Activated CD4-positive, alpha-beta memory T cell treated with anti-CD3 and anti-CD28 coated beads, Interleukin-2, amount 10 ng/mL, durations not matched to agents 7 days and 5 days (primary cell): Measurements from ENCODE around the gene PTPRE. TPM values are rescaled to one million over a fixed set of nuclear protein-coding genes. Genes with fewer than 3 reads are reported as not detected.

Experiments used
- CTCF ChIA-PET: fragments of 350-600 bp; sonication (Branson Sonifier 250); formaldehyde crosslinking; loops from one replicate; lab custom pipeline; 2021; ENCODE audit warnings: antibody characterized with exemption, inconsistent platforms; lab: Charles Lee
- POLR2A ChIA-PET: fragments of 350-600 bp; sonication (Branson Sonifier 250); formaldehyde crosslinking; loops from one replicate; lab custom pipeline; 2021; ENCODE audit warnings: antibody characterized with exemption; lab: Charles Lee
- DNase-seq: peaks from one replicate; pipeline ENCODE4 v3.0.0-alpha.2; 2020
- H3K27ac Mint-ChIP-seq: one replicate; pipeline ENCODE4 v1.8.0; 2021; ENCODE audit warnings: mild to moderate bottlenecking, mixed read lengths
- H3K27me3 Mint-ChIP-seq: one replicate; pipeline ENCODE4 v1.8.0; 2021; ENCODE audit warnings: mixed read lengths
- H3K36me3 Mint-ChIP-seq: one replicate; pipeline ENCODE4 v1.8.0; 2021; ENCODE audit warnings: low read depth, mixed read lengths
- H3K4me1 Mint-ChIP-seq: one replicate; pipeline ENCODE4 v1.8.0; 2021; ENCODE audit warnings: mixed read lengths
- H3K4me3 Mint-ChIP-seq: one replicate; pipeline ENCODE4 v1.8.0; 2021; ENCODE audit warnings: mild to moderate bottlenecking, mixed read lengths
- H3K9me3 Mint-ChIP-seq: one replicate; pipeline ENCODE4 v1.8.0; 2021; ENCODE audit warnings: mixed read lengths
- total RNA-seq, 2 experiments: library from RNA; stranded (reverse); gene quantifications; one replicate each; pipeline ENCODE4 v1.2.3, GENCODE V29; 2021

The PTPRE gene
- total RNA-seq, 2 experiments from 2014 or later: 29.2 to 30.6 TPM

DNA sequence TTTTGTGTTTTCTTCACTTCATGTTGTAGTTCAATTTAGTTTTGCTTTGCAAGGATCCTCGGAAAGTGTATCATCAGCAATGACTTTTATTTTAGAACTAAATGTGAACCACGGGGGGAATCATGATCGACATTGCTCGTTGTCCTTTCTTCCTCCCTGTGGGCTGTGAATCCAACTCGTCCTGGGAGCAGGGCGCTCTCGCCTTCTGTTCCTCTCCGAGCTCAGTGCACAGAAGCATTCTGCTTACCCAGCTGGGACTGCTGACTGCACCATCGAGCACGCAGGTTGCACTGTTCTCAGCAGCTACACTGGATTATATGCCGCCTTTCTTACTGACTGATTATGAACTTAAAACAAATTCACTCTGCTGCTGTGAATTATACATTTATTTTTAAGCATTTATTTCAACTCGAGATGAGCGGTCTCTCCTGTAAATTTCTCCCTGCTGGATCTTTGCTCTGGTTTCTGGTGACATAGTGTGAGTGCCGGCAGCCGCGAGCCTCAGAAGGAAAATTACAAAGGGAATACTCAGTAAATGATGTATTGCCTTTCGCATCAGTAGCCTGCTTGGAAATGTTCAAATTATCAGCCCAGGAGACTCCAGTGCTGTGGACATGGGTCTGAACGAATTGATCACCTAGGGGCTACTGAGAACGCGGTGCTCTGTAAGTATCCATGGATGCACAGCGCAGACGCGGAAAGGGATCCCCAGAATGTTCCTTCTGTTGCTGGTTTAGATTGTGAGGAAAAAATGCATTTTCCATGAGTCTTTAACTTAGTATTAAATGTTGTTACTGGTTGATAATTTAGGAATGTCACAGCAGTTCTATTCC, 92.6 kb downstream of the PTPRE start:
- H3K4me3 Mint-ChIP-seq: no peak overlapping the region
- H3K9me3 Mint-ChIP-seq: no peaks in the 10 kb centered on the region
- ChIA-PET POLR2A (no interaction called here), CTCF (interaction anchor here (1.0 to 1.1 kb wide), 2 partner anchors 12 to 35 kb away, joined by 4 to 6 read pairs; no protein-coding TSS in a partner anchor)
- H3K36me3 Mint-ChIP-seq: no peaks in the 10 kb centered on the region
- H3K27ac Mint-ChIP-seq: no peak overlapping the region
- H3K27me3 Mint-ChIP-seq: peaks cover 40% of the 10 kb centered on the region
- H3K4me1 Mint-ChIP-seq: no peaks in the 10 kb centered on the region
- no peak for DNase-seq

DNA sequence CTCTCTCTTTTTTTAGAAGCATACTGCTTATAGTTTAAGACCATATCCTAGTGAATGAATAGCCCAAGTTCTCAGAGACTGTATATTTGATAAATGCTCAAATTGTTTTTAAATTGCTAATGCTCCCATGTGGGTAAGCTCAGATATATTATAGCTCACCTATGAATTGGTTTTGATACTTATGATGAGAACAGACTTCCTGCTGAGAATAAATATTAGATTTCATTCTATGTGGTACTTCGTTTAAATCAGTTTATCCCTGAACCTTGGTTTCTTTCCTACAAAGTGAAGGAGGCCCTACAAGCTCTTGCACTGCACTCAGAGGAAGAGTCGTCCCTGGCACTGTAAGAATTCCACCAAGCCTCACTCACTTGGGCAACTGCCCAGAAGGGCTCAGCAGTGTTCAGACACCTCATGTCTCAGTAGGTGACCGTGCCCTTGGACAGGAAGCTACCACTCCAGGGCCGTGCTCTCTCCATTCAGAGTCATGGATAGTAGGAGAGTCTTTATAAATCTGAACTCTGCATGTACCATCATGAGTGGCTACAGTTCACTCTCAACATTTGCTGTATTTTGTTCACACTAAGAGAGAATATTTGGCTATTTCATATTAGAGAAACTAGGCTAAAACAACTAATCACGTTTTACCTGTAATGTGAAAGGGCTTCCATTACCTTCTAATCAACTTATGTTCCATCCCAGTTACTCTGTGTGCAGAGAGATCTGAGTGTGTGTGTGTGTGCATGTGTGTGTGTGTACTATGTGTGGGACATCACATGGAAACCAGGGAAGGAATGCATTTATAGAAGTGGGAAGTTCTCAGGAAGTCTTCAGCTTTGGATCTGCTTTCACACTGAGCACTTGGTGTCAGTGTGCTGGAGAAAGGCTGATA, 93.8 kb downstream of the PTPRE start:
- POLR2A ChIA-PET: no interaction called here
- no peak overlapping the region for H3K27ac Mint-ChIP-seq

DNA sequence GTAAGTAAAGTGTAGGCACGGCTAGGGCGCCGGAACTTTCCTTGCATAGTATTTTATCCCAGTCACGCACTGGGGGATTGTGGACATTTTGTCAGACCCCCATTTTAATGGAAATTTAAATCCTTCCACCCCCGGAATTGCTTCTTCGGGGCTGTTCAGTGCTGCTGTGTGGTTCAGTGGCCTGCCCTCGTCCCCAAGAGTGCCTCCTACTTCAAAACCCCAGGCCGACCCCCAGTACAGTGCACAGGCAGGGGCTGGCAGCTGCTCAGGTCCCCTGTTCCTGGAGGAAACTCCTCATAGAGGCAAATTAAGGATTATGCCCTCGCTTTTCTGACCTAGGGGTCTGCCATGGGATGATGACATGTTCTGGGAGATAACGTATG, 94.5 kb downstream of the PTPRE start:
- Mint-ChIP-seq H3K4me3 (no peak overlapping the region), H3K4me1 (no peaks in the 10 kb centered on the region), H3K36me3 (no peaks in the 10 kb centered on the region), H3K27me3 (peaks cover 39% of the 10 kb centered on the region), H3K9me3 (no peaks in the 10 kb centered on the region), H3K27ac (no peak overlapping the region)
- ChIA-PET POLR2A (no interaction called here), CTCF (no interaction called here)
- no peak for DNase-seq

More for the DNA sequence above, 93.8 kb downstream of the PTPRE start:
- DNase-seq: no peak
- H3K36me3 Mint-ChIP-seq: no peaks in the 10 kb centered on the region
- no peak overlapping the region for H3K4me3 Mint-ChIP-seq
- no peaks in the 10 kb centered on the region for H3K4me1 Mint-ChIP-seq
- peaks cover 37% of the 10 kb centered on the region for H3K27me3 Mint-ChIP-seq
- H3K9me3 Mint-ChIP-seq: no peaks in the 10 kb centered on the region
- CTCF ChIA-PET: interaction anchor here (1.0 to 1.1 kb wide), 2 partner anchors 11 to 34 kb away, joined by 4 to 6 read pairs; no protein-coding TSS in a partner anchor

- H3K27ac Mint-ChIP-seq: no peak overlapping the region
- peaks cover 42% of the 10 kb centered on the region for H3K27me3 Mint-ChIP-seq
- H3K36me3 Mint-ChIP-seq: no peaks in the 10 kb centered on the region
- POLR2A ChIA-PET: no interaction called here
- DNase-seq: no peak
- H3K4me1 Mint-ChIP-seq: no peaks in the 10 kb centered on the region
- H3K4me3 Mint-ChIP-seq: no peak overlapping the region
- CTCF ChIA-PET: no interaction called here
- no peaks in the 10 kb centered on the region for H3K9me3 Mint-ChIP-seq
Observed at GRCh38 chr10:128001849-128002248, 94.9 kb downstream of the PTPRE start.

DNA sequence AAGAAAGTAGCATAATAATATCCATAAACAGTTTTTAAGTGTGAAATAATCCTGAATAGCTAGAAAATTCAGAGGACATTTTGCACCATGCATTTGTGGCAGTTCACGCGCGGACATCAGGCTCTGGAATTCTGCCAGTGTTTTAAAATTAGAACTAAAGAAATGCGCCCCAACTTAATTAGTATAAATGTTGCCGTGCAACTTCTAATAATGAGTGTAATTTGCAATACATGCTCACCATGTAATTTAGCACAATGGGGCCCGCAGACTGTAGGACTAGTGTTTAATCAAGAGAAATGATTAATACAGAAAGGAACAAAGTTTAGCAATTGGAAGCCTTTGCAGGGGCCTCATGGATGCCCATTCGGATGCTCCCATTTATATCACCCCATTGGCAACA, 96.6 kb downstream of the PTPRE start:
- Mint-ChIP-seq H3K4me1 (no peaks in the 10 kb centered on the region), H3K27ac (no peak overlapping the region), H3K36me3 (no peaks in the 10 kb centered on the region), H3K9me3 (no peaks in the 10 kb centered on the region), H3K4me3 (no peak overlapping the region), H3K27me3 (peaks cover 41% of the 10 kb centered on the region)
- DNase-seq: no peak
- ChIA-PET CTCF (interaction anchor here (0.9 kb wide), 1 partner anchor 8 kb away, joined by 3 read pairs; no protein-coding TSS in a partner anchor), POLR2A (no interaction called here)

DNA sequence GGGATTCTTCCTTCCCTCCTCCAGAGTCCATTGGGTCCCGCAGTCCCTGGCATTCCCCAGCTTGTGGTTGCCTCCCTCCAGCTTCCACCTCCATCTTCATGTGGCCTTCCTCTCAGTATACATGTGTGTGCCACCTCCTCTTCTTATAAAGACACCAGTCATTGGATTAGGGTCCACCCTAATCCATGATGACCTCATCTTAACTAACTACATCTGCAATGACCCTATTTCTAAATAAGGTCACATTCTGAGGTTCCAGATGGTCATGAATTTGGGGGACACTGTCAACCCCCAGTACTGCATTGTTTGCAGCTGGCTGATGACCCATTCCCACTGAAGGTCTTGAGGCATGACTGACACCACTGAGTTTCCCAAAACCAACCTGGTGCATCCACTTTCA, 99.0 kb downstream of the PTPRE start:
- H3K4me1 Mint-ChIP-seq: no peaks in the 10 kb centered on the region
- peaks cover 33% of the 10 kb centered on the region for H3K27me3 Mint-ChIP-seq
- no peak overlapping the region for H3K27ac Mint-ChIP-seq
- H3K9me3 Mint-ChIP-seq: no peaks in the 10 kb centered on the region
- no peaks in the 10 kb centered on the region for H3K36me3 Mint-ChIP-seq
- ChIA-PET POLR2A (no interaction called here), CTCF (no interaction called here)
- no peak overlapping the region for H3K4me3 Mint-ChIP-seq
- no peak for DNase-seq

GRCh38 chr10:128007056-128007455, 100.2 kb downstream of the PTPRE start:
- POLR2A ChIA-PET: no interaction called here
- H3K9me3 Mint-ChIP-seq: no peaks in the 10 kb centered on the region
- DNase-seq: no peak
- no peak overlapping the region for H3K27ac Mint-ChIP-seq
- CTCF ChIA-PET: no interaction called here
- no peak overlapping the region for H3K4me3 Mint-ChIP-seq
- peaks cover 32% of the 10 kb centered on the region for H3K27me3 Mint-ChIP-seq
- H3K36me3 Mint-ChIP-seq: no peaks in the 10 kb centered on the region
- peaks cover 8% of the 10 kb centered on the region for H3K4me1 Mint-ChIP-seq

- no peak for DNase-seq
- Mint-ChIP-seq H3K9me3 (no peaks in the 10 kb centered on the region), H3K27ac (no peak overlapping the region), H3K27me3 (peaks cover 32% of the 10 kb centered on the region), H3K4me1 (peaks cover 10% of the 10 kb centered on the region), H3K4me3 (no peak overlapping the region), H3K36me3 (no peaks in the 10 kb centered on the region)
- ChIA-PET POLR2A (no interaction called here), CTCF (no interaction called here)
Observed at GRCh38 chr10:128007971-128008370, 101.1 kb downstream of the PTPRE start.

DNA sequence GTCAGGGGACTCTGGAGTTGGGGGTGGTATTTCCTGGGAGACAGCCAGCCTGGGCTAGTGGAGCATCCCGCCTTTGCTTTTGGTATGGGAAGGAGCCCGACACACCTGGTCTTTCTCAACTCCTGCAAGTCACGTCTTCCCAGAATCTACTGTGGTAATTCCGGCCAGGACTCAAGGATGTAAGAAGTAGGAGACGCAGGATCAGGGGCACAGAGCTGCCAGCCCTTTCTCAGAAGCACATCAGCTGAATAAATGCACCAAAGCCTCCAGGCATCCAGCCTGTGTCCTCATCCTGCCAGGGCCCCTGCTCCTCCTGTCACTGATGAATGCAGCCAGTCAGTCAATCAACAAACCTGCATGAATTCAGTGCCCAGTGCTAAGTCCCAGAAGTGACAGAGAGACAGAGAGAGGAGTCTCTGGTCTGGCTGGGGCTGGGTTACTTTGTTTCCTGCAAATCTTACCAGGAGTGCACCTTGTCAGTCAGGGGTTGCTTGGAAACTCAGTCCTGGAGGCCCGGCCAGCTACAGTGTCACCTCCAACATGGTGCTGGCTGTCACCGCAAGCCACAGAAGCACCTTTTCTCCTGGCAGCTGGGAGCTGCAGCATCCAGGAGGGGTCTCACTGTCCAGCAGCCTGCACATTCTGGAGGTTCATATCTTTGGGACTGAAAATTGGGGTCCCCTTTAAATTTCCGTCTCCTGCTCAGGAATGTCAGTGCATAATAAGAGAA, 101.8 kb downstream of the PTPRE start:
- Mint-ChIP-seq H3K27me3 (peaks cover 35% of the 10 kb centered on the region), H3K27ac (no peak overlapping the region), H3K4me1 (peaks cover 11% of the 10 kb centered on the region), H3K36me3 (no peaks in the 10 kb centered on the region), H3K9me3 (no peaks in the 10 kb centered on the region), H3K4me3 (no peak overlapping the region)
- ChIA-PET CTCF (interaction anchor here (0.9 to 4.4 kb wide), 7 partner anchors 17 to 103 kb away, joined by 3 to 76 read pairs (median 7); partner anchors contain the start of gene PTPRE), POLR2A (no interaction called here)
- DNase-seq: no peak

DNA sequence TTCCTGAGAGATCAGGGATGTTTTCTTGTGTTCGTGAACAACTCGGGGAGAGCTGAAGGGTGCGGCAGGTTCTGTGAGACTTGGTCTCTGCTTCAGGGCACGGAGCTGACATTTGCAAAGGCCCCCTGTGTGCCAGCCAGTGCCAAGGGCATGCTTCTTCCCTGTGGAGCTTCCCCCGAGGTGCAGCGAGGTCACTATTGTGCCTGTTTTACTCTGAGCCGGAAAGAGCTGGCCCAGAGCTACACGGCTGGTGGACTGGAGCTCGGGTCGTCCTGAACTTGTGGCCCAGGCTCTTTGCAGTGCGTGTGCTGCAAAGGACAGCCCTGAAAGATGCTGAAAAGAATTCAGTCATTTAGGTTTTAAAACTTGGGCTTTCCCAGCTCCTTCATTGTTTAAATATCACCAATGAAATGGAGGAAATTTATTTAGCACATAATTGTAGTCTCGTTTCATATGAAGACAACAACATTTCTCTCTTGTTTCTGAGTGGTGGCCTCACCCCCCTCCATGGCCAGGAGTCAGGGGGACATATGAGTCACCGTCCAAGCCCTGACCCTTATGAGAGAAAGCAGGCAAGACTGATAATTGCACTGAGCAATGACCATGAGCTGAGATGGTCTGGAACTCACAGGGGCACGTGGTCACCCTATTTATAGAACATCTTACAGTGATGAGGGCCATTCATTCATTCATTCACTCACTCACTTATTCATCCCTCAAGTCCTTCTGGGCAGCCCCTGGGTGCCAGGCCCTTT, 102.6 kb downstream of the PTPRE start:
- H3K4me3 Mint-ChIP-seq: no peak overlapping the region
- CTCF ChIA-PET: interaction anchor here (0.8 to 4.4 kb wide), 10 partner anchors 10 to 294 kb away, joined by 3 to 76 read pairs (median 6); partner anchors contain the start of gene PTPRE
- H3K27ac Mint-ChIP-seq: no peak overlapping the region
- H3K9me3 Mint-ChIP-seq: no peaks in the 10 kb centered on the region
- no peak for DNase-seq
- H3K27me3 Mint-ChIP-seq: peaks cover 31% of the 10 kb centered on the region
- POLR2A ChIA-PET: no interaction called here
- H3K4me1 Mint-ChIP-seq: peaks cover 12% of the 10 kb centered on the region
- H3K36me3 Mint-ChIP-seq: no peaks in the 10 kb centered on the region

DNA sequence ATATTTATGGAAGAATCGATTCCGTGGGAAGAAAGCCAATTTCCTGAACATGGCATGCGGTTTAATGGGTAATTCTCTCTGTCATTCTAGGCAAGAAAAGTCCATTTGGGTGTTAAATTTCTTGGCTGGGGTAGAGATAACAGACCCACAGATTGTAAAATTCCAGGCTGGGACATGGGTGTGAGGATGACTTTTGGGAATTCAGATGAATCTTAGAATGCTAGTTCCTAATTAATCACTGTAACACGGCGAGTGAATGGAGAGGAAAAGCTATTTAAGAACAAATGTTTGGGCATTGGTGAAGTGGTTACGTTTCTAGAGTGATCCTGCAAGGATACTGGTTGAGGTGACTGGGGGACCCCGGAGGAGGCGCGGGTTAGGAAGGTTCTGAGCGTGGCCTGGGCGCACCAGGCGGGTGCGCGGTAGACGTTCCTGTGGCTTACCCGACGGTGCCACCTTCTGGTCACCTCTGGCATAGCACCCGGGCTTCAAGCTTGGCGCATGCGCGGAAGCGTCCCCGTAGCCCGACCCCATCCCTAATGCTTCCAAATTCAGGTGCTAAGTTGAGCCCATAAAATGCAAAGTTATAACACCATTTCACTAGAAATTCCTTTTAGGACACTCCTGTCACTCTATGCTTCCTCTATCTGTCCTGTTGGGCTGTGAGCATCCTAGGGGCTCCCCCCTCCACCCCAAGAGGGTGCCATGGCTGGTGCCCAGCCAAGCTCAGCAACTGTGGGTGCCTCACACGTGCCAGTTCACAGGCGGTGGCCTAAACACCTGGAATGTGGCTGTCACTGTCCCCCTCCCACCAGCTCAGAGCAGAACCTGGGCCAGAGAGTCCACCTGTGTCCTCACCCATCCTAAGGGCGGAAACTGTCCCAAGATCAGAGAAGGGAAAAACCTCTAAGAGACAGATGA, 104.4 kb downstream of the PTPRE start:
- Mint-ChIP-seq H3K4me3 (no peak overlapping the region), H3K9me3 (no peaks in the 10 kb centered on the region), H3K27me3 (peaks cover 29% of the 10 kb centered on the region), H3K27ac (no peak overlapping the region), H3K4me1 (peaks cover 12% of the 10 kb centered on the region), H3K36me3 (no peaks in the 10 kb centered on the region)
- peak; percentile 87 for DNase-seq
- CTCF ChIA-PET: interaction anchor here (0.5 to 4.4 kb wide), 41 partner anchors 8 to 296 kb away, joined by 3 to 76 read pairs (median 5); partner anchors contain the start of genes CLRN3 and PTPRE
- POLR2A ChIA-PET: interaction anchor here (0.6 to 1.3 kb wide), 2 partner anchors 20 to 747 kb away, joined by 3 to 4 read pairs; no protein-coding TSS in a partner anchor
